HEK293T (cell line): ENCODE data around the gene UTF1.
"Not testable (repeated sequence)": the region's sequence is repeated elsewhere in the genome, so short reads cannot be mapped to it uniquely, and the experiment has no call there.

Experiments
- CTCF ChIA-PET: fragments of 350-600 bp; formaldehyde crosslinking; extraction: SDS; loops from one replicate; lab custom pipeline; 2021; ENCODE audit warnings: antibody characterized with exemption, inconsistent platforms; lab: Yijun Ruan, JAX
- POLR2A ChIA-PET: fragments of 350-600 bp; formaldehyde crosslinking; extraction: SDS; loops from one replicate; lab custom pipeline; 2020; ENCODE audit warnings: antibody characterized with exemption, inconsistent platforms; lab: Yijun Ruan, JAX
- DNase-seq: peaks from one replicate; pipeline ENCODE4 v3.0.0; 2012; ENCODE audit warnings: mixed read lengths; ENCODE audit errors: extremely low spot score
- ARNT ChIP-seq: fragments of 450-650 bp; IDR thresholded peaks from 2 replicates; pipeline ENCODE4 v1.6.1; 2017; ENCODE audit warnings: mild to moderate bottlenecking
- BHLHE40 ChIP-seq: fragments of 450-650 bp; IDR thresholded peaks from 2 replicates; pipeline ENCODE4 v1.6.1; 2016; ENCODE audit warnings: mild to moderate bottlenecking, moderate library complexity, borderline replicate concordance
- CTBP1 ChIP-seq: fragments of 450-650 bp; IDR thresholded peaks from 2 replicates; pipeline ENCODE4 v1.6.1; 2016; ENCODE audit warnings: borderline replicate concordance
- ELF4 ChIP-seq: fragments of 450-650 bp; IDR thresholded peaks from 2 replicates; pipeline ENCODE4 v1.6.1; 2017; ENCODE audit warnings: antibody characterized with exemption
- FOXK2 ChIP-seq: fragments of 450-650 bp; IDR thresholded peaks from 2 replicates; pipeline ENCODE4 v1.6.1; 2016; ENCODE audit warnings: mild to moderate bottlenecking
- FOXM1 ChIP-seq: fragments of 450-650 bp; IDR thresholded peaks from 2 replicates; pipeline ENCODE4 v1.6.1; 2017; ENCODE audit warnings: mild to moderate bottlenecking, borderline replicate concordance
- HDGF ChIP-seq: fragments of 450-650 bp; IDR thresholded peaks from 2 replicates; pipeline ENCODE4 v1.6.1; 2017; ENCODE audit warnings: antibody characterized with exemption, borderline replicate concordance
- L3MBTL2 ChIP-seq: fragments of 450-650 bp; conservative IDR thresholded peaks from 2 replicates; pipeline ENCODE4 v1.6.1; 2016; ENCODE audit warnings: mild to moderate bottlenecking
- LEF1 ChIP-seq: fragments of 450-650 bp; IDR thresholded peaks from 2 replicates; pipeline ENCODE4 v1.6.1; 2017; ENCODE audit warnings: mild to moderate bottlenecking, borderline replicate concordance
- NFRKB ChIP-seq: fragments of 450-650 bp; IDR thresholded peaks from 2 replicates; pipeline ENCODE4 v1.6.1; 2016; ENCODE audit warnings: mild to moderate bottlenecking, moderate library complexity
- SP1 ChIP-seq: fragments of 450-650 bp; IDR thresholded peaks from 2 replicates; pipeline ENCODE4 v1.6.1; 2017
- SUZ12 ChIP-seq: fragments of 450-650 bp; IDR thresholded peaks from 2 replicates; pipeline ENCODE4 v1.6.1; 2016; ENCODE audit warnings: mild to moderate bottlenecking
- TARDBP ChIP-seq: fragments of 450-650 bp; IDR thresholded peaks from 2 replicates; pipeline ENCODE4 v1.6.1; 2016
- ZNF384 ChIP-seq: fragments of 450-650 bp; IDR thresholded peaks from 2 replicates; pipeline ENCODE4 v1.6.1; 2016
- TF ChIP-seq, protein P1 (sequence below): fragments of 450-650 bp; IDR thresholded peaks from 2 replicates; pipeline ENCODE4 v1.6.1; 2016

Gene UTF1

DNA sequence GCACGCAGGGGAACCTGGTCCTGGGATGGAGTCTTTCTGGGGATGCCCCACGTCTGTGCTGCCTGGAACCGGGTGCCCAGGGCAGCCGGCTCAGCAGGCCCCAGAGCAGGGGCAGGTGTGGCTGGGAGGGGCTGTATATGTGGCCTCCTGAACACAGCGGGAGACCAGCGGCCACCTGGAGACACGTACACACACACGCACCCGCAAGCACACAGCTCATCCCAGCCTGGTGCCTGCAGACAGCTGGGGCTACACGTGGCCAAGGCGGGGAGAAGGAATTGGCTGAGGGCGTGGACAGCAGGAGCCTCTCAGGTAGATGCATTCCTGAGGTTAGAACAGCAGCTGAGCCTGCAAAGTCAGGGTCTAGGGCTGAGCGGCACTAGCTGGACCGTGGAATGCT is 32.7 kb downstream of the UTF1 start:
- POLR2A ChIA-PET: interaction anchor here (1.0 kb wide), 1 partner anchor 15 kb away, joined by 3 read pairs; no protein-coding TSS in a partner anchor
- CTCF ChIA-PET: interaction anchor here (1.2 kb wide), 1 partner anchor 119 kb away, joined by 3 read pairs; no protein-coding TSS in a partner anchor
- TF ChIP-seq CTBP1 (no peak), BHLHE40 (no peak), SUZ12 (no peak), HDGF (no peak), ZNF384 (no peak), LEF1 (no peak), FOXM1 (no peak), TARDBP (no peak), L3MBTL2 (no peak)
- TF ChIP-seq, protein P1, sequence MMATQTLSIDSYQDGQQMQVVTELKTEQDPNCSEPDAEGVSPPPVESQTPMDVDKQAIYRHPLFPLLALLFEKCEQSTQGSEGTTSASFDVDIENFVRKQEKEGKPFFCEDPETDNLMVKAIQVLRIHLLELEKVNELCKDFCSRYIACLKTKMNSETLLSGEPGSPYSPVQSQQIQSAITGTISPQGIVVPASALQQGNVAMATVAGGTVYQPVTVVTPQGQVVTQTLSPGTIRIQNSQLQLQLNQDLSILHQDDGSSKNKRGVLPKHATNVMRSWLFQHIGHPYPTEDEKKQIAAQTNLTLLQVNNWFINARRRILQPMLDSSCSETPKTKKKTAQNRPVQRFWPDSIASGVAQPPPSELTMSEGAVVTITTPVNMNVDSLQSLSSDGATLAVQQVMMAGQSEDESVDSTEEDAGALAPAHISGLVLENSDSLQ: no peak
- DNase-seq: no peak

DNA sequence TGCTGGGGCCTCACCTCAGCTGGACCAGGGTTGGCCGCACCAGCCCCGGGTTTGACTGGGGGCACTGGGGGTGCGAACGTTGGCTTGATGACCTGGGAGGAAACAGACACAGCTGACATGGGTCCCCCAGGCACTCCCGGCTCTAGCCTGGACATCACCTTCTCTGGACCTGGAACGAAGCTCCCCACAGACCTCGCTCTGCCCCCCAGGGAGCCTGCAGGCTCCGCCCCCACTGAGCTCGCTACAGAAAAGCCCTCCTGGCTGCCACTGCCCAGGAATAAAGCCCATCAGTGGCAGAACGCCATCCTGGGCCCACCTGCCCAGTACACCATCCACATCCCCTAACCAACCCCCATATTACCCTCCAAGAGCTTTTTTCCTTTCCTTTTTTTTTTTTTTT is 33.7 kb downstream of the UTF1 start:
- DNase-seq: no peak
- POLR2A ChIA-PET: interaction anchor here (0.9 kb wide), 1 partner anchor 15 kb away, joined by 3 read pairs; no protein-coding TSS in a partner anchor
- CTCF ChIA-PET: interaction anchor here (1.2 kb wide), 1 partner anchor 120 kb away, joined by 3 read pairs; no protein-coding TSS in a partner anchor
- TF ChIP-seq TARDBP: no peak
- no peak for TF ChIP-seq HDGF
- TF ChIP-seq ZNF384: no peak
- TF ChIP-seq L3MBTL2: no peak
- no peak for TF ChIP-seq SUZ12
- TF ChIP-seq NFRKB: no peak
- TF ChIP-seq BHLHE40: no peak
- TF ChIP-seq, protein P1: no peak
- TF ChIP-seq FOXM1: no peak
- no peak for TF ChIP-seq ELF4
- no peak for TF ChIP-seq ARNT
- TF ChIP-seq LEF1: no peak
- TF ChIP-seq SP1: no peak
- TF ChIP-seq CTBP1: no peak

DNA sequence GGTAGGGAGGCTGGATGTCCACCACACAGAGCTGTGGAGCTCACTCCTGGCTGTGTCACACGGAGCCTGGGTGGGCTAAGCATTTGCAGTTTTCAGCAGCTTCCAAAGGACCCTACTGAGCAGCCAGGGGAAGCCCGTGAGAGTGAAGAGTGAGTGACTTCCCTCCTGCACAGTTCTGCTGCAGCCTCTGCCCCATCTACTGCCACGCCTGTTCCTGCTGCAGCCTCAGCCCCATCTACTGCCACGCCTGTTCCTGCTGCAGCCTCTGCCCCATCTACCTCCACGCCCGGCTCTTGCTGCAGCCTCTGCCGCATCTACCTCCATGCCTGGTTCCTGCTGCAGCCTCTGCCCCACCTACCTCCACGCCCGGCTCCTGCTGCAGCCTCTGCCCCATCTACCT is 34.4 kb downstream of the UTF1 start:
- ChIA-PET CTCF (no interaction called here), POLR2A (interaction anchor here (0.9 kb wide), 1 partner anchor 14 kb away, joined by 3 read pairs; no protein-coding TSS in a partner anchor)
- DNase-seq: no peak
- TF ChIP-seq ARNT: no peak
- TF ChIP-seq, protein P1: no peak
- TF ChIP-seq ZNF384: no peak
- TF ChIP-seq NFRKB: no peak
- TF ChIP-seq FOXK2: no peak
- no peak for TF ChIP-seq SP1
- no peak for TF ChIP-seq HDGF
- TF ChIP-seq CTBP1: no peak
- no peak for TF ChIP-seq LEF1
- TF ChIP-seq FOXM1: no peak
- TF ChIP-seq BHLHE40: no peak
- TF ChIP-seq TARDBP: no peak
- no peak for TF ChIP-seq ELF4
- no peak for TF ChIP-seq SUZ12
- TF ChIP-seq L3MBTL2: no peak

DNA sequence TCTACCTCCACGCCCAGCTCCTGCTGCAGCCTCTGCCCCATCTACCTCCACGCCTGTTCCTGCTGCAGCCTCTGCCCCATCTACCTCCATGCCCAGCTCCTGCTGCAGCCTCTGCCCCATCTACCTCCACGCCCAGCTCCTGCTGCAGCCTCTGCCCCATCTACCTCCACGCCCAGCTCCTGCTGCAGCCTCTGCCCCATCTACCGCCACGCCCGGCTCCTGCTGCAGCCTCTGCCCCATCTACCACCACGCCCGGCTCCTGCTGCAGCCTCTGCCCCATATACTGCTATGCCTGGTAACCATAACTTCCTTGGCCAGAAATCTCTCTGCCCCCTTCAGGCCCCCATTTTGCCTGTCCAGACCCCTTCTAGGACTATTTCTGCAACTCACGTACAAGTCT is 35.0 kb downstream of the UTF1 start:
- DNase-seq, CTCF ChIA-PET, POLR2A ChIA-PET: not testable (repeated sequence)

DNA sequence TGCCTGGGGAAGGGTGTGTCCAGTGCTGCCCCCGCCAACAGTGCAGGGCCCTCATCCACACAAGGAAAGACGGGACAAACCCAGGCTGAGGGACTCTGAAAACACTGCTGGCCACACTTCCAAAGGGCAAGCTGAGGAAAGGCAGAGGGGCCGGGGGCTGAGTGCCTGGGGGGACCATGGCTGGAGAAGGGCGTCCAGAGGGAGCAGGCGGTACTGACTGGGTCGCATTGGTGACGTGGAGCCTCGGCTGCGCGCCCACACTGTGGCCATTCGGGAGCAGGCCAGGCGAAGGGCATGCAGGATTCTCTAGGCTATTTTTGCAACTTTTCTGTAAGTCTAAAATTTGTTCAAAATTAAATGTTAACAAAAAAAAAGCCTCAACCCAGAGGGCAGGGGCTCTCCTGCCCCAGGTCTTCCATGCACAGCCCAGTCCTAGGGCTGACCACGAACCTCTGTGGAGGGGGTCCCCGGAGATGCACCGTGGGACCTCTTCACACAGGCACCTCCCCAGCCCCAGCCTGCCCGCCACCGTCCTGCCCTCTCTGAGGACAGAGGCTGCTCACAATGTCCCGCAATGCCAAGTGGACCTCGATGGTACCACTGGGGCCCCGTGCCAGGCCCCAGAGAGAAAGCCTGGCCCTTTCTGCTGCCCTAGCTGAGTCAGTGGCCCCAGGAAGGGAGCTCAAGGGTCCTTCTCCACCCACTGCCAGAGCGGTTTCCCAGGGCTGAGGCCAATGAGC is 36.2 kb downstream of the UTF1 start:
- DNase-seq: no peak
- TF ChIP-seq NFRKB (no peak), CTBP1 (no peak), TARDBP (no peak), SP1 (no peak), LEF1 (no peak), BHLHE40 (no peak), FOXM1 (no peak), FOXK2 (no peak)
- TF ChIP-seq, protein P1: no peak
- ChIA-PET CTCF (interaction anchor here (0.6 kb wide), 1 partner anchor 106 kb away, joined by 3 read pairs; no protein-coding TSS in a partner anchor), POLR2A (no interaction called here)
